HG02759 (cell line): ENCODE data around the gene OR1E1.
"Not testable (repeated sequence)": the region's sequence is repeated elsewhere in the genome, so short reads cannot be mapped to it uniquely, and the experiment has no call there.

Experiments
- ATAC-seq: cut with Tn5 transposase; IDR thresholded peaks from one replicate; pipeline ENCODE4 v1.9.1; 2021; ENCODE audit warnings: mild to moderate bottlenecking, moderate library complexity; ENCODE audit not compliant: unreplicated experiment

The OR1E1 gene

DNA sequence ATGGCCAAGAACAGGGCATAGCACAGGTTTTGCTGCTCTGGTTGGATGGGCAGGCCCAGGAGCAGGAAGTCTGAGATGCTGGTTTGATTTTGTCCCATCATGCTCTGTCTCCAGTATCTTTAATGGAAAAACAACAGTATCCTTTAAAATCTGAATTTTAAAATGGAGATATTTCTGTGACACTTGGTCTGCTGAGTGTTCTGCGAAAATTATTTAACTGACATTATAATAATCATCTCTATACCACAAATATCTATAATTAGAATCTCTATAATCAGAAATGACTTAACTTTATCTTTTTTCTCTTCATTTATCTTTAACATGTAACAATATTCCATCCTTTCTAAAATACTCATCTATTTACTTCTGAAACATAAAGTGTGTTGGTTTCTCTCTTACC lies at the start of gene OR1E1:
Gene OR1E1, minus strand, starts transcription at position 101 of the 400 bp plus-strand sequence. Its CDS starts 0 bp downstream, at position 101.
- ATAC-seq, result no peak

DNA sequence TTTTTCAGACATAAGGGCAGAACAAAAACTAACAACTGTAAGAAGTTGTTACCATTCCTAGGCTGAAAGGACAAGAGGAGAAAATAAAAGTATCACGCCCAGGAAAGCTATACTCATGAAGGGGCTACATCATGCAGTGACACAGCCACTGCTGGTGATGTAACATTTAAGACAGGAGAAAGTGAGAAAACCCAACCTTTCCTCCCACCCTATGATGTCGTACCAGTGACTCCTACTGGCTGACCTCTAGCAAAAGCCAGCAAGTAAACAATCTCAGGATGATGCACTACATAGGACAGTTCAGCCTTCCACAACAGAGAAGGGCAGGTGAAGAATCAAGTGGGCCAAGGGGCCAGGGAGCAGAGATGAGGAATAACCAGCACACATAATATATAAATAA lies 49.4 kb upstream of the OR1E1 start:
- ATAC-seq, result no peak

- no peak for ATAC-seq
These were observed 42.2 kb upstream of the OR1E1 start for GRCh38 chr17:3440451-3440850.

DNA sequence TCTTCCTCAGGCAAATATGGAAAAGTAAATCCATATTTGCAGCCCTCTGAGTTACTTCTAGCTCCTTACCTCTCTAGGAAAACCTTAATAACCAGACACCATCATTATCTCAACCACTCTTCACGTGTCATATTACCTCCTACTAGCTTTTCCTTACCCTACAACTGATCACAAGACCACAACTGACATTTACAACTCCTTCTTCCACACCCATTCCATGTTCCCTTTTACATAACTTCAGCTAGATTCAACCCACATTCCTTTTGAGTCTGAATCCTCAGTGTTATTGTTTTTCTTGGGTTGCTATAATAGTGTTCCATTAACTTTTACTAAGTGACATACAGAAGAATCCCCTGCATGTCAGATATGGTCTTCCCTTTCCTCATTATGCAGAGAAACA lies 40.2 kb upstream of the OR1E1 start:
- no peak for ATAC-seq

DNA sequence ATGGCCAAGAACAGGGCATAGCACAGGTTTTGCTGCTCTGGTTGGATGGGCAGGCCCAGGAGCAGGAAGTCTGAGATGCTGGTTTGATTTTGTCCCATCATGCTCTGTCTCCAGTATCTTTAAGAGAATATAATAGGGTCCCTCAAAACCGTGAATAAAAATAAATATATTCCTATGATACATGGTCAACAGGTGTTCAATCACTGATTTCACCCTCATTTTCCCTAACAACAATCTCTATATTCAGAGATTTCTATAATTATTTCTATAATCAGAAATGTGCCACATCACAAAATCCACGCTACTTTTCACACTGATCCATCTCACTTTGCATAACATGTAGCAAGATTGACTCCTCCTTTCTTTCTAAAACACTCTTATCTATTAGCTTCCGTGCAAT lies 35.5 kb upstream of the OR1E1 start, which contains the start of gene OR1E2:
Gene OR1E2, minus strand, starts transcription at position 101 of the 400 bp plus-strand sequence. Its CDS starts 0 bp downstream, at position 101.
- no peak for ATAC-seq

GRCh38 chr17:3433215-3433614 lies 35.0 kb upstream of the OR1E1 start:
- ATAC-seq, result not testable (repeated sequence)

DNA sequence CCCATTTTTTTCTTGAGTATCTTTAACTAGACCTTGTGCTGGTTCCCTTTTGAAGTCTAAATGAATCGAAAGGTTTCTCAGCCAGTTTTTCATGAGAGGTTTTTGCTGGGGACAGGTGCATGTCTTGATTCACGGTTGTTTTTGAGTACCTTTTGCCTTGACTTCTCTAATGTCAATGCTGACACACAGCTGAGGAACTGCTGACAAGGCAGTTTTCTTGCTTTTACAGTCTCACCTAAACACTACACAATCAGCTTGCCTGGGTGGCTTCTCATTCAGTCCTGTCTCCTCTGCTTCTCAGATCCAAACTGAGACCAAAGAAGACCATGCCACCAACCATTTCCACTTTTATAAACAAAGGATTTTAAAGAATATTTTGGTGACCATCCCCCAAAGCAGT lies 20.0 kb upstream of the OR1E1 start:
- ATAC-seq, result no peak

- ATAC-seq, result no peak
These were observed 17.4 kb upstream of the OR1E1 start for GRCh38 chr17:3415610-3416009.

GRCh38 chr17:3412216-3412615 lies 14.0 kb upstream of the OR1E1 start:
- not testable (repeated sequence) for ATAC-seq

GRCh38 chr17:3411070-3411469 lies 12.9 kb upstream of the OR1E1 start, which contains the start of gene OR3A3:
OR3A3 (plus strand) TSS chr17:3411370.
- no peak for ATAC-seq

DNA sequence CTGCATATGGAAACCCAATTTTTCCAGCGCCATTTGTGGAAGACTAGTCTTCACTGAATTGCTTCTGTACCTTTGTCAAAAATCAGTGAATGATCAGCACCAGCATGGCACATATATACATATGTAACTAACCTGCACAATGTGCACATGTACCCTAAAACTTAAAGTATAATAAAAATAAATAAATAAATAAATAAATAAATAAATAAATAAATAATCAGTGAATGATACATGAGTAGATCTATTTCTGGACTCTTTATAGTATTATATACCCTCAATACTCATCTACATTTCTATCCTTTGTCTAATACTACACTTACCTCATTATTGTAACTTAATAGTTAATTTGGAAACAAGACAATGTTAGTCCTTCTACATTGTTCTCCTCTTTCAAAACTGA lies 5.6 kb upstream of the OR1E1 start:
- not testable (repeated sequence) for ATAC-seq

DNA sequence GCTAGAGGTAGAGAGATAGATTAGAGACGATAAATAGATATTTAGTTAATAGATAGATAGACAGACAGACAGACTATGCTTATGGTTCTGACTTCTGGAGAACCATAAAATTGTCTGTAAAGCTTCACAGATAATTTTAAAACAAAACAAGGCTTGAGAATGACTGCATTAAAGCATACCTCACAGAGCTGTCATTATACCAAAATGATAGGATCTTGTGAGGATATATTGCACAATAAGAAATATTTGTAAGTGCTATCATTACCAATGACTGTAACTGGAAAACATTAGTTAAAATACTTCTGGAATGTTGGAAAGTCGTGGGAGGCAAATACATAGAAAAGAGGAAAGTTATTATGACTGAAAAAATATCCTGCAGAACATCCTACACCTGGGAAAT lies 3.6 kb upstream of the OR1E1 start:
- ATAC-seq, result no peak

- ATAC-seq, result no peak
These were observed 1.8 kb upstream of the OR1E1 start for GRCh38 chr17:3400055-3400454.

GRCh38 chr17:3397801-3398200 lies 409 bp downstream of the OR1E1 start:
- ATAC-seq, result not testable (repeated sequence)

GRCh38 chr17:3389791-3390190 lies 8.4 kb downstream of the OR1E1 start:
- ATAC-seq, result no peak

DNA sequence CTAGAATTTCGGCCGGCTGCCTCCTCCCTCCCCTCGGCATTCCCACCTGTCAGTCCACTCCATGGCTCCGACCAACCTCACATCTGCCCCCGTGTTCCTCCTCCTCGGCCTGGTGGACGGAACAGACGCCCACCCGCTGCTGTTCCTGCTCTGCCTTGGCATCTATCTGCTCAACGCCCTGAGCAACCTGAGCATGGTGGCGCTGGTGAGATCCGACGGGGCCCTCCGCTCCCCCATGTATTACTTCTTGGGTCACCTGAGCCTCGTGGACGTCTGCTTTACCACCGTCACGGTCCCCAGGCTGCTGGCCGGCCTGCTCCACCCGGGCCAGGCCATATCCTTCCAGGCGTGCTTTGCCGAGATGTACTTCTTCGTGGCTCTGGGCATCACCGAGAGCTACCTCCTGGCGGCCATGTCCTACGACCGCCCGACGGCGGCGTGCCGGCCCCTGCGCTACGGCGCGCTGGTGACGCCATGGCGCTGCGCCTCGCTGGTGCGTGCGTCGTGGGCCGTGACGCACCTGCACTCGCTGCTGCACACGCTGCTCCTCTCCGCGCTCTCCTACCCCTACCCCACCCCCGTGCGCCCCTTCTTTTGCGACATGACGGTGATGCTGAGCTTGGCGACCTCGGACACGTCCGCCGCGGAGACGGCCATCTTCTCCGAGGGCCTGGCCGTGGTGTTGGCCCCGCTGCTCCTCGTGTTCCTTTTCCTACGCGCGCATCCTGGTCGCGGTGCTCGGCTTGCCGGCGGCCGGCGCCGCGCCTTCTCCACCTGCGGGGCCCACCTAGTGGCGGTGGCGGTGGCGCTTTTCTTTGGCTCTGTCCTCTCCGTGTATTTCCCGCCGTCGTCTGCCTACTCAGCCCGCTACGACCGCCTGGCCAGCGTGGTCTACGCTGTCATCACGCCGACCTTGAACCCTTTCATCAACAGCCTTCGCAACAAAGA lies 12.1 kb downstream of the OR1E1 start, which contains the start of gene OR3A2:
Gene OR3A2, minus strand, starts transcription at position 440 of the 948 bp plus-strand sequence.
- ATAC-seq, result no peak

- no peak for ATAC-seq
These were observed 16.3 kb downstream of the OR1E1 start for GRCh38 chr17:3381957-3382356.

DNA sequence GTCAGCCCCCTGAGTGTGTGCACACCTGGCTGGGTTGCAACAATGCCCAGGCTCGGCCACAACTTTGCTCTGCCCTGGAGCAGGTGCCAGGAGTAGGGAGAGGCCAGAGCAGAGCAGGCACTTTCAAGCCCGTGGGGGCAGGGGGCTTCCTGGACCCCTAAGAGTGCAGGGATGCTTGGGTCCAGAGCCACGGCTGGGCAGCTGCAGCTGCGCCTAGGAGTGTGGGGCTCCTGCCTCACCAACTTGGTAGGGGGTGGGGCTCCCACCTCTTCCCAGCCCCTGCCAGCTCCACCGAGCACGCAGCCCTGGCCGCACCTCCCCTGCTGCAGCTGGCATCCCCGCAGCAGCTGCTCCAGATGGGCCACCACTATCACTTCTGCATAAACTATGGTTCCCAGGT lies 19.9 kb downstream of the OR1E1 start:
- ATAC-seq, result no peak

DNA sequence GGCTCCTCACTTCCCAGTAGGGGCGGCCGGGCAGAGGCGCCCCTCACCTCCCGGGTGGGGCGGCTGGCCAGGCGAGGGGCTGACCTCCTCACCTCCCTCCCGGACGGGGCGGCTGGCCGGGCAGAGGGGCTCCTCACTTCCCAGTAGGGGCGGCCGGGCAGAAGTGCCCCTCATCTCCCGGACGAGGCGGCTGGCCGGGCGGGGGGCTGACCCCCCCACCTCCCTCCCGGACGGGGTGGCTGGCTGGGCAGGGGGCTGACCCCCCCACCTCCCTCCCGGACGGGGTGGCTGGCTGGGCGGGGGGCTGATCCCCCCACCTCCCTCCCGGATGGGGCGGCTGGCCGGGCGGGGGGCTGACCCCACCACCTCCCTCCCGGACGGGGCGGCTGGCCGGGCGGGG lies 27.0 kb downstream of the OR1E1 start:
- ATAC-seq, result not testable (repeated sequence)
